Left ventricle myocardium superior (tissue), 1 donor: ENCODE data around the gene KRTAP5-2. TPM values are rescaled to one million over a fixed set of nuclear protein-coding genes. Genes with fewer than 3 reads are reported as not detected.
"Not testable (repeated sequence)": the region's sequence is repeated elsewhere in the genome, so short reads cannot be mapped to it uniquely, and the experiment has no call there.

Experiments used
- ATAC-seq: fragments of 200-7000 bp; cut with Tn5 transposase; one replicate; pipeline ENCODE4 v1.9.1; 2020; ENCODE audit warnings: mild to moderate bottlenecking, moderate library complexity
- DNase-seq: peaks from one replicate; pipeline ENCODE4 v3.0.0-alpha.2; 2020
- intact Hi-C: fragments of 100-400 bp; cut with micrococcal nuclease; formaldehyde crosslinking; loops from one replicate; pipeline ENCODE4 v1.11.0; 2022
- total RNA-seq: library from RNA; stranded (reverse); fragmentation: NEBNext Ultra II Directional; extraction: Animal tissue kit (Norgen Biotek cat#: 25700); gene quantifications from one replicate; pipeline ENCODE4 v1.2.1, GENCODE V29; 2021
- donor health status: DM: no; HTN: yes; CAD: no; lungs with severe emphysema.

KRTAP5-2 gene
- total RNA-seq, 1 donor from 2014 or later, result not detected

GRCh38 chr11:1629326-1630185 lies 31.5 kb upstream of the KRTAP5-2 start, which contains the start of gene KRTAP5-5:
KRTAP5-5 (plus strand) TSS chr11:1629775; CDS start chr11:1629841, 66 bp downstream.
- ATAC-seq (no peak), DNase-seq (no peak)
- intact Hi-C loops, result no loop called here

- peak; percentile 66 for DNase-seq
- intact Hi-C loops, result no loop called here
- ATAC-seq, result peak; percentile 89
Observed at GRCh38 chr11:1628506-1629325, 30.6 kb upstream of the KRTAP5-2 start.

- no peak for ATAC-seq
- DNase-seq, result no peak
- intact Hi-C loops, result no loop called here
Observed at GRCh38 chr11:1625541-1625940, 27.4 kb upstream of the KRTAP5-2 start.

GRCh38 chr11:1624621-1625020 lies 26.5 kb upstream of the KRTAP5-2 start:
- no peak for ATAC-seq
- no peak for DNase-seq
- intact Hi-C loops, result no loop called here

- intact Hi-C loops, result no loop called here
- DNase-seq, result no peak
- no peak for ATAC-seq
Observed at GRCh38 chr11:1623716-1624115, 25.6 kb upstream of the KRTAP5-2 start.

GRCh38 chr11:1622086-1622485 lies 24.0 kb upstream of the KRTAP5-2 start, which contains the start of gene KRTAP5-4:
KRTAP5-4 (minus strand) TSS chr11:1622138; CDS start chr11:1622093, 45 bp downstream.
- intact Hi-C loops, result no loop called here
- DNase-seq (no peak), ATAC-seq (no peak)

GRCh38 chr11:1619449-1619848 lies 21.4 kb upstream of the KRTAP5-2 start:
- intact Hi-C loops, result no loop called here
- ATAC-seq (no peak), DNase-seq (no peak)

GRCh38 chr11:1618231-1618630 lies 20.1 kb upstream of the KRTAP5-2 start:
- intact Hi-C loops, result no loop called here
- no peak for DNase-seq

GRCh38 chr11:1608363-1608762 lies 10.3 kb upstream of the KRTAP5-2 start, which contains the start of gene KRTAP5-3:
KRTAP5-3 (minus strand) TSS chr11:1608463; CDS start chr11:1608385, 78 bp downstream.
- intact Hi-C loops, result no loop called here
- peak; percentile 50 for ATAC-seq
- DNase-seq, result no peak

More at GRCh38 chr11:1618231-1618630, 20.1 kb upstream of the KRTAP5-2 start:
- no peak for ATAC-seq

- DNase-seq, ATAC-seq, intact Hi-C loops: not testable (repeated sequence)
Observed at GRCh38 chr11:1607901-1608300, 9.8 kb upstream of the KRTAP5-2 start.

GRCh38 chr11:1607156-1607845 lies 9.2 kb upstream of the KRTAP5-2 start:
- DNase-seq, ATAC-seq, intact Hi-C loops: not testable (repeated sequence)

GRCh38 chr11:1605923-1606322 lies 7.8 kb upstream of the KRTAP5-2 start:
- ATAC-seq, intact Hi-C loops, DNase-seq: not testable (repeated sequence)

- intact Hi-C loops, result no loop called here
- no peak for ATAC-seq
- no peak for DNase-seq
Observed at GRCh38 chr11:1604711-1605110, 6.6 kb upstream of the KRTAP5-2 start.

- intact Hi-C loops, result no loop called here
- no peak for DNase-seq
- ATAC-seq, result no peak
Observed at GRCh38 chr11:1604181-1604580, 6.1 kb upstream of the KRTAP5-2 start.

- intact Hi-C loops, result no loop called here
Observed at GRCh38 chr11:1603629-1604028, 5.5 kb upstream of the KRTAP5-2 start.

GRCh38 chr11:1601663-1602062 lies 3.6 kb upstream of the KRTAP5-2 start:
- ATAC-seq, intact Hi-C loops, DNase-seq: not testable (repeated sequence)

More at GRCh38 chr11:1603629-1604028, 5.5 kb upstream of the KRTAP5-2 start:
- no peak for DNase-seq
- no peak for ATAC-seq

GRCh38 chr11:1600626-1601025 lies 2.5 kb upstream of the KRTAP5-2 start:
- no peak for DNase-seq
- intact Hi-C loops, result no loop called here
- no peak for ATAC-seq

GRCh38 chr11:1598816-1599215 lies 722 bp upstream of the KRTAP5-2 start:
- ATAC-seq (no peak), DNase-seq (no peak)
- intact Hi-C loops, result no loop called here

GRCh38 chr11:1598406-1598805 lies 312 bp upstream of the KRTAP5-2 start:
- DNase-seq, ATAC-seq, intact Hi-C loops: not testable (repeated sequence)
